GM12865 (cell line): ENCODE measurements around the gene TRIM58.

Source experiments
- DNase-seq: peaks from one replicate; pipeline ENCODE4 v3.0.0; 2010; ENCODE audit warnings: low read depth
- H3K4me3 ChIP-seq: 2 replicates; pipeline ENCODE4 v1.5.1; 2011; ENCODE audit warnings: mild to moderate bottlenecking, low read depth, low read length, control low read depth
- TF ChIP-seq, protein P1 (sequence below): IDR thresholded peaks from 2 replicates; pipeline ENCODE4 v1.5.1; 2011; ENCODE audit warnings: low read length, control low read depth, low read depth, inconsistent platforms; ENCODE audit not compliant: insufficient read depth; ENCODE audit errors: missing control alignments

The TRIM58 gene

DNA sequence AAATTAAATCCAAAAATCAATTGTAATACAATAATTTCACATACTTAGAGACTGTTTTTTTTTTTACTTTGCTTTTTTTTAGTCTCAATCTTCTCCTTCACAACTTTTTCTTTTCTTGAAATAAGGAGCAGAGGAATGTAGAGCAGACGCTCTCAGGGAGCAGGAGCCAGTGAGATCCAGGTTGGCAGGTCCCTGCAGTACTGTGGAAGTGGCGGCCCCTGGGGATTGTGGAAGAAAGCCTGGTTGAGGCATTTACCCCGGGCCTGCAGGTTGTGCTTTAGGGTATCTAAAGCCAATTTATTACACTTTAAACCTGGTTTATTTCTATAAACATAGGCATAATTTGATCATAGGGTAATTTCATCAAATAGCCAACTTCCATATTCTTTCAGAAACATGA is 67.0 kb downstream of the TRIM58 start:
- DNase-seq: no peak
- H3K4me3 ChIP-seq: no peak overlapping the region
- TF ChIP-seq, protein P1, sequence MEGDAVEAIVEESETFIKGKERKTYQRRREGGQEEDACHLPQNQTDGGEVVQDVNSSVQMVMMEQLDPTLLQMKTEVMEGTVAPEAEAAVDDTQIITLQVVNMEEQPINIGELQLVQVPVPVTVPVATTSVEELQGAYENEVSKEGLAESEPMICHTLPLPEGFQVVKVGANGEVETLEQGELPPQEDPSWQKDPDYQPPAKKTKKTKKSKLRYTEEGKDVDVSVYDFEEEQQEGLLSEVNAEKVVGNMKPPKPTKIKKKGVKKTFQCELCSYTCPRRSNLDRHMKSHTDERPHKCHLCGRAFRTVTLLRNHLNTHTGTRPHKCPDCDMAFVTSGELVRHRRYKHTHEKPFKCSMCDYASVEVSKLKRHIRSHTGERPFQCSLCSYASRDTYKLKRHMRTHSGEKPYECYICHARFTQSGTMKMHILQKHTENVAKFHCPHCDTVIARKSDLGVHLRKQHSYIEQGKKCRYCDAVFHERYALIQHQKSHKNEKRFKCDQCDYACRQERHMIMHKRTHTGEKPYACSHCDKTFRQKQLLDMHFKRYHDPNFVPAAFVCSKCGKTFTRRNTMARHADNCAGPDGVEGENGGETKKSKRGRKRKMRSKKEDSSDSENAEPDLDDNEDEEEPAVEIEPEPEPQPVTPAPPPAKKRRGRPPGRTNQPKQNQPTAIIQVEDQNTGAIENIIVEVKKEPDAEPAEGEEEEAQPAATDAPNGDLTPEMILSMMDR: no peak

DNA sequence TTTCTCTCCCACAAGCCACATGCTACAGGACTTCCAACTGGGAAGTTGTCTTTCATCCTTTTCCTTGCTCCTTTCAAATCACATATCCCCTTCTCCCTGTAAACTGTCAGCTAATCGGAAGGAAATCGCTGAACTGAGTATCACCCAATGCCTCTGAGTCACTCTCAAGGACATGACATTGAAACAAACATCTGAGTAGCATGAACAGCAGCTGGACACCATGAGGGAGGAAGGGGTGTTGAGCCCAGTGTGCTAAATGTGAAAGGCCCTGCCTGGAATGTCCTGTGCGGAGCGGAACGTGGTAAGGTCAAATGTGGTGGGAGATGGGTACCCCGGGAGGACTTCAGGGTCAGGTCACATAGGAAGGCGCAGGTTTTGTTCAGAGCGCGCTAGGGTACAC is 67.9 kb downstream of the TRIM58 start, which contains the start of gene OR2AJ1:
TSS of gene OR2AJ1 (plus strand) at position 22 of the 400 bp plus-strand sequence. CDS start 8,880 bp downstream, outside the sequence.
- no peak within 1 kb of the TSS for H3K4me3 ChIP-seq
- no peak for DNase-seq
- TF ChIP-seq, protein P1: no peak
